Gastroesophageal sphincter (tissue), 4 donors: ENCODE data around the gene HSD17B13. TPM values are rescaled to one million over a fixed set of nuclear protein-coding genes. Genes with fewer than 3 reads are reported as not detected.
"Not testable (repeated sequence)": the region's sequence is repeated elsewhere in the genome, so short reads cannot be mapped to it uniquely, and the experiment has no call there.

ENCODE experiments used
- ATAC-seq: fragments of 150-250 bp; one replicate; pipeline ENCODE4 v1.9.1; 2016; ENCODE audit warnings: mild to moderate bottlenecking, moderate library complexity
- H3K27ac ChIP-seq, 4 donors: fragments of 200-600 bp; sonication (generic) in 3 of 4; 1 replicate in 3 of 4; 2 replicates in 1 of 4; pipeline ENCODE4 v1.5.1; 2016 to 2019
- H3K27me3 ChIP-seq: fragments of 200-600 bp; sonication (generic); one replicate; pipeline ENCODE4 v1.5.1; 2019
- H3K36me3 ChIP-seq, 2 donors: fragments of 200-600 bp; sonication (generic); one replicate each; pipeline ENCODE4 v1.5.1; 2019; ENCODE audit warnings: control low read depth in 1 of 2
- H3K4me1 ChIP-seq, 3 donors: fragments of 200-600 bp; sonication (generic); 1 replicate in 2 of 3; 2 replicates in 1 of 3; pipeline ENCODE4 v1.5.1; 2016 to 2019; ENCODE audit warnings: control low read depth in 2 of 3
- H3K4me3 ChIP-seq, 2 donors: fragments of 200-600 bp; sonication (generic); one replicate each; pipeline ENCODE4 v1.5.1; 2019; ENCODE audit warnings: mild to moderate bottlenecking in 1 of 2, moderate library complexity in 1 of 2
- H3K9me3 ChIP-seq, 3 donors: fragments of 200-600 bp; sonication (generic); one replicate each; pipeline ENCODE4 v1.5.1; 2017 to 2019; ENCODE audit warnings: control low read depth in 2 of 3
- CTCF ChIP-seq, 4 experiments: fragments of 200-600 bp in 2 of 4; fragments of 450-650 bp in 2 of 4; sonication (generic) in 1 of 4; IDR thresholded peaks; one replicate each; pipeline ENCODE4 v1.5.1; 2017 to 2019; ENCODE audit warnings: antibody characterized with exemption in 4 of 4, mild to moderate bottlenecking in 2 of 4, moderate library complexity in 2 of 4
- EP300 ChIP-seq: sonication (generic); formaldehyde crosslinking; IDR thresholded peaks from one replicate; pipeline ENCODE4 v1.6.1; 2017; ENCODE audit warnings: antibody characterized with exemption, mild to moderate bottlenecking
- POLR2A ChIP-seq, 2 donors: fragments of 450-650 bp; IDR thresholded peaks; one replicate each; pipeline ENCODE4 v1.6.1; 2017; ENCODE audit warnings: antibody characterized with exemption in 2 of 2, mild to moderate bottlenecking in 2 of 2, moderate library complexity in 1 of 2
- POLR2AphosphoS5 ChIP-seq: sonication (generic); formaldehyde crosslinking; IDR thresholded peaks from one replicate; pipeline ENCODE4 v1.6.1; 2017; ENCODE audit warnings: antibody characterized with exemption
- WGBS, 2 donors: methylation state at CpG; one replicate each; pipeline ENCODE4 v1.1.5; 2018; ENCODE audit warnings: low coverage in 1 of 2; 5-methylcytosine and 5-hydroxymethylcytosine counted together
- total RNA-seq, 4 donors: library from RNA; depleted of rRNA; stranded (reverse); fragments of >200 nt; gene quantifications; one replicate each; pipeline ENCODE4 v1.1.0, GENCODE V29; 2016

The HSD17B13 gene
- total RNA-seq, 4 donors from 2014 or later = 0.54 to 1.1 (median 0.67) TPM

- no peak for TF ChIP-seq POLR2AphosphoS5
- no peak for TF ChIP-seq POLR2A (IDR thresholded peaks at IDR 0.05)
- no peak for TF ChIP-seq EP300
- no peak for TF ChIP-seq CTCF (IDR thresholded peaks at IDR 0.05)
- 82% methylated on average over 1 of the region's 1 CpG; no CpG with 5 or more reads in 1 of the 2 donors for WGBS, 2 donors
These were observed 5.2 kb downstream of the HSD17B13 start for GRCh38 chr4:87317527-87317926.

GRCh38 chr4:87316961-87317360, 5.7 kb downstream of the HSD17B13 start:
- no peak for ATAC-seq
- Histone ChIP-seq H3K36me3 (peaks cover 0 to 6% of the 10 kb centered on the region in 2 donors), H3K27me3 (no peaks in the 10 kb centered on the region), H3K4me1 (no peaks in the 10 kb centered on the region), H3K27ac (no peak overlapping the region), H3K4me3 (no peak overlapping the region), H3K9me3 (no peaks in the 10 kb centered on the region)
- 83 to 100% methylated on average over 2 to 3 of the region's 3 CpGs for WGBS, 2 donors
- TF ChIP-seq POLR2AphosphoS5 = no peak
- TF ChIP-seq POLR2A (IDR thresholded peaks at IDR 0.05) = no peak
- TF ChIP-seq CTCF (IDR thresholded peaks at IDR 0.05) = no peak
- TF ChIP-seq EP300 = no peak

More at GRCh38 chr4:87317527-87317926, 5.2 kb downstream of the HSD17B13 start:
- ATAC-seq = no peak
- H3K36me3 ChIP-seq = peaks cover 0 to 6% of the 10 kb centered on the region in 2 donors
- no peaks in the 10 kb centered on the region for H3K27me3 ChIP-seq
- H3K27ac ChIP-seq = no peak overlapping the region
- no peak overlapping the region for H3K4me3 ChIP-seq
- no peaks in the 10 kb centered on the region for H3K9me3 ChIP-seq
- H3K4me1 ChIP-seq = no peaks in the 10 kb centered on the region

GRCh38 chr4:87315000-87315399, 7.7 kb downstream of the HSD17B13 start:
- H3K4me1 ChIP-seq, H3K4me3 ChIP-seq, H3K36me3 ChIP-seq, H3K9me3 ChIP-seq, ATAC-seq, H3K27me3 ChIP-seq: not testable (repeated sequence)
- 42 to 74% methylated on average over 4 of the region's 4 CpGs for WGBS, 2 donors
- H3K27ac ChIP-seq = peak overlapping the region in 2 of 4 donors; percentile 2 to 39

- no peaks in the 10 kb centered on the region for H3K27me3 ChIP-seq
- H3K27ac ChIP-seq = no peak overlapping the region
- 70 to 92% methylated on average over 3 of the region's 3 CpGs for WGBS, 2 donors
- H3K4me1 ChIP-seq = no peaks in the 10 kb centered on the region
- no peaks in the 10 kb centered on the region for H3K9me3 ChIP-seq
- no peak for ATAC-seq
- TF ChIP-seq EP300 (no peak), POLR2A (IDR thresholded peaks at IDR 0.05) (no peak), CTCF (IDR thresholded peaks at IDR 0.05) (no peak), POLR2AphosphoS5 (no peak)
- H3K36me3 ChIP-seq = peaks cover 0 to 6% of the 10 kb centered on the region in 2 donors
- H3K4me3 ChIP-seq = no peak overlapping the region
These were observed 8.9 kb downstream of the HSD17B13 start for GRCh38 chr4:87313756-87314155.

GRCh38 chr4:87311684-87312083, 11.0 kb downstream of the HSD17B13 start:
- peaks cover 0 to 6% of the 10 kb centered on the region in 2 donors for H3K36me3 ChIP-seq
- TF ChIP-seq EP300 (no peak), POLR2A (IDR thresholded peaks at IDR 0.05) (no peak), CTCF (IDR thresholded peaks at IDR 0.05) (no peak), POLR2AphosphoS5 (no peak)
- H3K9me3 ChIP-seq = no peaks in the 10 kb centered on the region
- H3K4me3 ChIP-seq = no peak overlapping the region
- no peak for ATAC-seq
- no peaks in the 10 kb centered on the region for H3K27me3 ChIP-seq
- WGBS, 2 donors = 92 to 100% methylated on average over 2 to 3 of the region's 3 CpGs
- H3K27ac ChIP-seq = no peak overlapping the region
- no peaks in the 10 kb centered on the region for H3K4me1 ChIP-seq
